LHCN-M2 (cell line): Measurements from ENCODE around the gene DNAJB9. TPM values are rescaled to one million over a fixed set of nuclear protein-coding genes. Genes with fewer than 3 reads are reported as not detected.

Experiments
- DNase-seq: peaks from one replicate; pipeline ENCODE4 v3.0.0-alpha.2; 2012; ENCODE audit warnings: low read depth
- total RNA-seq: library from RNA; depleted of rRNA; stranded (reverse); fragments of >200 nt; gene quantifications from 2 replicates; pipeline ENCODE4 v1.2.3, GENCODE V29; 2014; rRNA removed

The DNAJB9 gene
- total RNA-seq, 1 experiment from 2014 or later, result 29.6 TPM

GRCh38 chr7:108605559-108606201 lies 36.0 kb downstream of the DNAJB9 start:
- no peak for DNase-seq

- DNase-seq, result no peak
These were observed 40.0 kb downstream of the DNAJB9 start for GRCh38 chr7:108609643-108610042.

GRCh38 chr7:108611268-108611667 lies 41.6 kb downstream of the DNAJB9 start:
- DNase-seq, result no peak

- peak; percentile 45 for DNase-seq
These were observed 43.7 kb downstream of the DNAJB9 start for GRCh38 chr7:108613147-108613948.

GRCh38 chr7:108613949-108614381 lies 44.3 kb downstream of the DNAJB9 start:
- DNase-seq, result no peak

GRCh38 chr7:108614896-108615295 lies 45.2 kb downstream of the DNAJB9 start:
- no peak for DNase-seq

GRCh38 chr7:108618056-108618455 lies 48.4 kb downstream of the DNAJB9 start:
- no peak for DNase-seq

GRCh38 chr7:108623220-108623619 lies 53.5 kb downstream of the DNAJB9 start:
- no peak for DNase-seq

Other genes starting within 250 kb of the DNAJB9 start
- 6.0 and 8.9 TPM in 2 replicates for gene NRCAM, start 113.4 kb upstream of the DNAJB9 start, total RNA-seq
- 33.9 and 44.5 TPM in 2 replicates for gene PNPLA8, start 43.7 kb upstream of the DNAJB9 start, total RNA-seq
- 26.3 and 43.6 TPM in 2 replicates for gene THAP5, start 168 bp upstream of the DNAJB9 start, total RNA-seq